AG08396 (cell line): ENCODE results near the gene EPHB2.
"Not testable (repeated sequence)": the region's sequence is repeated elsewhere in the genome, so short reads cannot be mapped to it uniquely, and the experiment has no call there.

Experiments used
- DNase-seq: peaks from one replicate; pipeline ENCODE4 v3.0.0; 2012; ENCODE audit warnings: low spot score, mixed read lengths

Gene EPHB2

GRCh38 chr1:22818061-22818770, 107.6 kb downstream of the EPHB2 start:
- no peak for DNase-seq

GRCh38 chr1:22819361-22819760, 108.7 kb downstream of the EPHB2 start:
- no peak for DNase-seq

- DNase-seq: no peak
Observed at GRCh38 chr1:22821027-22821426, 110.4 kb downstream of the EPHB2 start.

- DNase-seq: no peak
Observed at GRCh38 chr1:22822371-22822770, 111.7 kb downstream of the EPHB2 start.

- no peak for DNase-seq
Observed at GRCh38 chr1:22824466-22824865, 113.8 kb downstream of the EPHB2 start.

- DNase-seq: no peak
Observed at GRCh38 chr1:22824975-22825374, 114.3 kb downstream of the EPHB2 start.

- DNase-seq: no peak
Observed at GRCh38 chr1:22825486-22826189, 115.0 kb downstream of the EPHB2 start.

- no peak for DNase-seq
Observed at GRCh38 chr1:22826604-22827580, 116.3 kb downstream of the EPHB2 start.

GRCh38 chr1:22827666-22828483, 117.2 kb downstream of the EPHB2 start:
- DNase-seq: no peak

- no peak for DNase-seq
Observed at GRCh38 chr1:22828484-22829308, 118.1 kb downstream of the EPHB2 start.

GRCh38 chr1:22829309-22829989, 118.8 kb downstream of the EPHB2 start:
- no peak for DNase-seq

GRCh38 chr1:22830041-22830566, 119.5 kb downstream of the EPHB2 start:
- DNase-seq: no peak

- DNase-seq: no peak
Observed at GRCh38 chr1:22830757-22831340, 120.2 kb downstream of the EPHB2 start.

GRCh38 chr1:22831729-22832413, 121.2 kb downstream of the EPHB2 start:
- DNase-seq: peak; percentile 88

- DNase-seq: peak; percentile 56
Observed at GRCh38 chr1:22832414-22832786, 121.8 kb downstream of the EPHB2 start.

GRCh38 chr1:22833699-22834098, 123.1 kb downstream of the EPHB2 start:
- DNase-seq: no peak

GRCh38 chr1:22834420-22834819, 123.8 kb downstream of the EPHB2 start:
- DNase-seq: not testable (repeated sequence)

- no peak for DNase-seq
Observed at GRCh38 chr1:22835636-22836319, 125.1 kb downstream of the EPHB2 start.
